Keratinocyte (primary cell): Measurements from ENCODE around the gene PTOV1. TPM values are rescaled to one million over a fixed set of nuclear protein-coding genes. Genes with fewer than 3 reads are reported as not detected.

Experiments
- DNase-seq: peaks from one replicate; pipeline ENCODE4 v3.0.0-alpha.2; 2011; ENCODE audit warnings: low read depth, missing footprints, low spot score
- FAIRE-seq: peaks from 2 replicates; lab custom pipeline; 2011; peaks lifted over from hg19 to GRCh38; lab: Jason Lieb, UNC
- H2AFZ ChIP-seq: 2 replicates; pipeline ENCODE4 v1.6.0; 2012; ENCODE audit warnings: low read length, control low read depth, inconsistent platforms; ENCODE audit not compliant: control insufficient read depth
- H3K27ac ChIP-seq: 2 replicates; pipeline ENCODE4 v1.5.1; 2011; ENCODE audit warnings: low read length; ENCODE audit not compliant: control insufficient read depth, insufficient read depth
- H3K27me3 ChIP-seq: 3 replicates; pipeline ENCODE4 v1.6.0; 2011; ENCODE audit warnings: low read length; ENCODE audit not compliant: control insufficient read depth, insufficient read depth; ENCODE audit errors: extremely low read depth
- H3K36me3 ChIP-seq, 2 experiments: 2 replicates in 1 of 2; 3 replicates in 1 of 2; pipeline ENCODE4 v1.5.1; 2011; ENCODE audit warnings: low read length in 2 of 2, mild to moderate bottlenecking in 1 of 2; ENCODE audit not compliant: control insufficient read depth in 2 of 2, insufficient read depth in 2 of 2; ENCODE audit errors: extremely low read depth in 1 of 2
- H3K4me1 ChIP-seq: 3 replicates; pipeline ENCODE4 v1.5.1; 2011; ENCODE audit warnings: low read length; ENCODE audit not compliant: control insufficient read depth, insufficient read depth; ENCODE audit errors: extremely low read depth
- H3K4me2 ChIP-seq: 3 replicates; pipeline ENCODE4 v1.6.0; 2011; ENCODE audit warnings: low read depth, low read length; ENCODE audit not compliant: control insufficient read depth, insufficient read depth; ENCODE audit errors: extremely low read depth
- H3K4me3 ChIP-seq, 3 experiments: fragments of 200-600 bp in 1 of 3; sonication (generic) in 1 of 3; 2 replicates in 2 of 3; 3 replicates in 1 of 3; pipeline ENCODE4 v1.5.1; 2011 to 2016; ENCODE audit warnings: low read length in 3 of 3, mild to moderate bottlenecking in 3 of 3, control low read depth in 2 of 3, inconsistent platforms in 1 of 3, low read depth in 1 of 3, mixed read lengths in 1 of 3, mixed run types in 1 of 3, moderate library complexity in 1 of 3; ENCODE audit not compliant: control insufficient read depth in 2 of 3, insufficient read depth in 2 of 3; ENCODE audit errors: extremely low read depth in 1 of 3
- H3K79me2 ChIP-seq: 2 replicates; pipeline ENCODE4 v1.6.0; 2012; ENCODE audit warnings: low read length; ENCODE audit not compliant: control insufficient read depth, insufficient read depth
- H3K9ac ChIP-seq: 3 replicates; pipeline ENCODE4 v1.6.0; 2011; ENCODE audit warnings: low read length; ENCODE audit not compliant: control insufficient read depth, insufficient read depth; ENCODE audit errors: extremely low read depth
- H3K9me1 ChIP-seq: 3 replicates; pipeline ENCODE4 v1.6.0; 2011; ENCODE audit warnings: low read length; ENCODE audit not compliant: control insufficient read depth, insufficient read depth; ENCODE audit errors: extremely low read depth
- H3K9me3 ChIP-seq: 2 replicates; pipeline ENCODE4 v1.5.1; 2012; ENCODE audit warnings: low read depth, low read length; ENCODE audit not compliant: control insufficient read depth
- H4K20me1 ChIP-seq: 3 replicates; pipeline ENCODE4 v1.6.0; 2011; ENCODE audit warnings: low read length; ENCODE audit not compliant: control insufficient read depth, insufficient read depth; ENCODE audit errors: extremely low read depth
- EZH2 ChIP-seq: IDR thresholded peaks from one replicate; pipeline ENCODE4 v1.6.1; 2012; ENCODE audit warnings: inconsistent platforms, mild to moderate bottlenecking, low read length, moderate library complexity
- dilution Hi-C: fragments of 300-500 bp; cut with MboI; formaldehyde crosslinking; loops from one replicate; pipeline ENCODE4 v1.7.0; 2020; ENCODE audit warnings: low sequenced_read_pairs; ENCODE audit not compliant: extremely low pct_ligation_motif_present
- polyA plus RNA-seq, 5 experiments: library from polyadenylated mRNA; depleted of rRNA in 3 of 5; stranded (reverse) in 3 of 5; stranded (forward) in 1 of 5; unstranded in 1 of 5; fragments of >200 nt; gene quantifications; 1 replicate in 1 of 5; 2 replicates in 3 of 5; 3 replicates in 1 of 5; pipeline versions ENCODE4 v1.2.1 to v1.2.3, GENCODE V29; 2011 to 2012; ENCODE audit warnings: missing spikeins in 2 of 5, low read depth in 1 of 5, low replicate concordance in 1 of 5
- TF ChIP-seq, protein P1 (sequence below), 3 experiments: IDR thresholded peaks in 1 of 3; conservative IDR thresholded peaks in 1 of 3; optimal IDR thresholded peaks in 1 of 3; 2 replicates in 2 of 3; 3 replicates in 1 of 3; pipeline versions ENCODE3 to v1.5.1; 2011; ENCODE audit warnings: low read length in 3 of 3, mild to moderate bottlenecking in 3 of 3, moderate library complexity in 2 of 3, control low read depth in 1 of 3, inconsistent platforms in 1 of 3; ENCODE audit not compliant: insufficient read depth in 2 of 3; ENCODE audit errors: extremely low read depth in 1 of 3

PTOV1 gene
- polyA plus RNA-seq, 1 donor (not counting 4 experiments of a cell fraction or from before 2014, with no cell fraction given) = 22.9 TPM

DNA sequence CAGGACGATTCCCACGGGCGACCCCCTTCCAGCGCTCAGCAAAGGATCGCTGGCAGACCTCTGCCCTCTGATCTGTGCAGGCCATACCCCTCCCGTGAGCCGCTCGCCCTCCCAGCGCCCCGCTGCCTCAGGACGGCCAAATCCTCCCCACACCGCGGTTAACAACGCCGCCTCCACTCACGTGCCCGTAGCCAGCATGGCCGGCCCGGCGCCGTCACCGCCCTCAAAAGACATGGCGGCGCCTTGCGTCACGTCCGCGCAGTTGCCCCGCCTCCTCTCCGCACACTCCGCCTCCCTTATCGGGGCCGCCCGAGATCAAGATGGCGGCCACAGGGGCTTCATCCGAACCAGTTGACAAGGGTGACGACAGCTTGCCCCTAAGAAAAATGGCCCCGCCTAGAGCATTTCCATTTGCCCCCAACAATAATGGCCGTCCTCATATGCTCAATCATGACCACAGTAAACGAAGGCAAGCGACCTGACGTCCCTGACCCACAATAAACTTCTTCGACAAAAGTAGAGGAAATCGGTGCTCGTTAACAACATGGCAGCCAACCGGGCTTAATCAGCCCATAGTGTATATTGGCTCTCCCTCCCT, 25.6 kb downstream of the PTOV1 start:
- FAIRE-seq (peak; percentile 75), DNase-seq (peak; percentile 90)
- TF ChIP-seq, protein P1, sequence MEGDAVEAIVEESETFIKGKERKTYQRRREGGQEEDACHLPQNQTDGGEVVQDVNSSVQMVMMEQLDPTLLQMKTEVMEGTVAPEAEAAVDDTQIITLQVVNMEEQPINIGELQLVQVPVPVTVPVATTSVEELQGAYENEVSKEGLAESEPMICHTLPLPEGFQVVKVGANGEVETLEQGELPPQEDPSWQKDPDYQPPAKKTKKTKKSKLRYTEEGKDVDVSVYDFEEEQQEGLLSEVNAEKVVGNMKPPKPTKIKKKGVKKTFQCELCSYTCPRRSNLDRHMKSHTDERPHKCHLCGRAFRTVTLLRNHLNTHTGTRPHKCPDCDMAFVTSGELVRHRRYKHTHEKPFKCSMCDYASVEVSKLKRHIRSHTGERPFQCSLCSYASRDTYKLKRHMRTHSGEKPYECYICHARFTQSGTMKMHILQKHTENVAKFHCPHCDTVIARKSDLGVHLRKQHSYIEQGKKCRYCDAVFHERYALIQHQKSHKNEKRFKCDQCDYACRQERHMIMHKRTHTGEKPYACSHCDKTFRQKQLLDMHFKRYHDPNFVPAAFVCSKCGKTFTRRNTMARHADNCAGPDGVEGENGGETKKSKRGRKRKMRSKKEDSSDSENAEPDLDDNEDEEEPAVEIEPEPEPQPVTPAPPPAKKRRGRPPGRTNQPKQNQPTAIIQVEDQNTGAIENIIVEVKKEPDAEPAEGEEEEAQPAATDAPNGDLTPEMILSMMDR (optimal IDR thresholded peaks at IDR 0.05 in 1 of 3, IDR thresholded peaks at IDR 0.05 in 1 of 3, conservative IDR thresholded peaks at IDR 0.05 in 1 of 3; ENCODE audit: extremely low read depth in 1 of 3, insufficient read depth in 2 of 3, low read length in 3 of 3) = no peak
- no peak for TF ChIP-seq EZH2
- Histone ChIP-seq H3K9me1 (no peaks in the 10 kb centered on the region), H4K20me1 (no peaks in the 10 kb centered on the region), H3K9ac (peak overlapping the region; percentile 99), H3K9me3 (no peaks in the 10 kb centered on the region), H3K79me2 (peaks cover 36% of the 10 kb centered on the region), H3K4me2 (peak overlapping the region; percentile 98), H3K4me1 (peaks cover 23% of the 10 kb centered on the region), H3K4me3 (peak overlapping the region; percentile 92 to 95 (median 94)), H3K27me3 (no peaks in the 10 kb centered on the region), H3K36me3 (peaks cover 22 to 23% of the 10 kb centered on the region in 2 experiments), H2AFZ (peak overlapping the region; percentile 99), H3K27ac (peak overlapping the region; percentile 100)
- dilution Hi-C loops = no loop called here

DNA sequence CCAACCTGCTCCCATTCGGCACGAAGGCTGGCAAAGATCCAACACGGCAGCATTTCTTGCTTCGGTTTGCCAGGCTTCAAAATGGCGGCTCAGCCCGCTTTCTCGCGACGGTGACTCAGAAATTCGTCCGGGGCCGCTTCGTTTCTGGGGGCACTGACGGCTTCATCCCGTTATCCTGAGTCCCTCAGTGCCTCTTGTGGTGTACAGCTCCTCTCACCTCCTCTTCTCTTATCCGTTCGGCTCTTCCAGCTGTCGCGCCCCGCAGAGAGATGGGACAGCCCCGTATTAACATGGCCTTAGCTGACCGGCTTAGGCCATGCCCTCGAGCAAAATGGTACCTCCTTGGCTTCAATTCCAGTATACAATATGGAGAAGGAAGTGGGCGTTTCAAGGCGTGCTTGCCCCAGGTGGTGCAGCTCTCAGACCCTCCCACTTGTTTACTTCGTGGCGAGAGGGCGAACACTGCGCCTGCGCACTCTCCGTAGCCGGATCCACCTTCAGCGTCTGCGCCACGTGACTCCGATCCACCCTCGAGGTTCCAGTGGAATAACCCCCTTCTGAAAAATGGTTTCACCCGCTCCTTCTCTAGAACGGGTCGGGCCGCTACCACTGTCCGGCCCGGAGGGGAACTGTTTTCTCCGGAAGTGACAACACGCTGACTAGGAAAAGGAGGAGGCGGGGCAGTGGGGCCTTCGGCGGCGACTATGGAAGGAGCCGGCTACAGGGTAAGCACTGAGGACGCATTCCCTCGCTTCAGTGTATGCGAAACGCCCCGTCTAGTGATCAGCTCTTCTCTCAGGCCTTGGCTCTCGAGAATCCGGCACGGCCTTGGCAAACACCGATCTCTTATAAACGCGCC, 26.3 kb downstream of the PTOV1 start, which contains the start of the genes AKT1S1 and TBC1D17:
AKT1S1 (minus strand) TSS at position 336 of the 859 bp plus-strand sequence. CDS start 4,060 bp downstream, outside the sequence.
TBC1D17 (plus strand) TSS at position 683 of the 859 bp plus-strand sequence; CDS start at position 705, 22 bp downstream.
- peak; percentile 94 for FAIRE-seq
- H3K27me3 ChIP-seq = no peaks in the 10 kb centered on the region
- peaks cover 36% of the 10 kb centered on the region for H3K79me2 ChIP-seq
- H3K36me3 ChIP-seq = peaks cover 22 to 23% of the 10 kb centered on the region in 2 experiments
- H3K9ac ChIP-seq = peak within 1 kb of the TSS; percentile 99
- H3K4me1 ChIP-seq = peaks cover 23% of the 10 kb centered on the region
- TF ChIP-seq, protein P1 (optimal IDR thresholded peaks at IDR 0.05 in 1 of 3, IDR thresholded peaks at IDR 0.05 in 1 of 3, conservative IDR thresholded peaks at IDR 0.05 in 1 of 3; ENCODE audit: extremely low read depth in 1 of 3, insufficient read depth in 2 of 3, low read length in 3 of 3) = no peak
- TF ChIP-seq EZH2 = no peak
- H2AFZ ChIP-seq = peak within 1 kb of the TSS; percentile 99
- H3K9me3 ChIP-seq = no peaks in the 10 kb centered on the region
- no peaks in the 10 kb centered on the region for H3K9me1 ChIP-seq
- no peaks in the 10 kb centered on the region for H4K20me1 ChIP-seq
- peak within 1 kb of the TSS; percentile 100 for H3K27ac ChIP-seq
- dilution Hi-C loops = no loop called here
- peak within 1 kb of the TSS; percentile 92 to 95 (median 94) for H3K4me3 ChIP-seq
- peak within 1 kb of the TSS; percentile 98 for H3K4me2 ChIP-seq
- peak; percentile 99 for DNase-seq
